ENCODE results near the gene LYZL6. TPM values are rescaled to one million over a fixed set of nuclear protein-coding genes. Genes with fewer than 3 reads are reported as not detected.

Gene LYZL6, protein sequence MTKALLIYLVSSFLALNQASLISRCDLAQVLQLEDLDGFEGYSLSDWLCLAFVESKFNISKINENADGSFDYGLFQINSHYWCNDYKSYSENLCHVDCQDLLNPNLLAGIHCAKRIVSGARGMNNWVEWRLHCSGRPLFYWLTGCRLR
- total RNA-seq, result not detected in 2 replicates
- long read RNA-seq, result 0 reads

DNA sequence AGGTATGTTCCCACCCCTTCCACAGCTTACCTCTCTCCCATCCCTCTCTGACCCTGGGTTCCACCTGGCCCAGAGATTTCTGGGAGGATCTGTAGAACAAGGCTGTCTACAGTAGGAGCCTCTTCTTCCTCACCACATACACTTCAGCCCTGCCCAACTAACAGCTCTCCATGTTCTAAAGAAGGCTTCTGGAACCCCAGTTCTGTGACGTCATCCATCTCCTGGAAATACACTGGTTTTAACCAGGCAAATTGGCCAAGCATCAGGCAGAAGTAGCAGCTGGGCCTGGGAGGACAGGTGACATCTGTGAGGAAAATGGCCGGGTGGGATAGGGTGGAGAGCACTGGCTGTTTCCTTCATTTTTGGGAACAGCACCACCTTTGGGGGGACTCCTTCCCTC is at the start of gene LYZL6:
TSS of gene LYZL6 (minus strand) at position 177 of the 400 bp plus-strand sequence. CDS start 4,357 bp downstream, outside the sequence.
- peak within 1 kb of the TSS; percentile 60 for H3K27ac Mint-ChIP-seq
- no peaks in the 10 kb centered on the region for H3K9me3 Mint-ChIP-seq (ENCODE audit: low read depth)
- no peak within 1 kb of the TSS for H3K4me3 Mint-ChIP-seq (ENCODE audit: low read depth)
- no peak for DNase-seq (ENCODE audit: low spot score, unreplicated experiment)
- TF ChIP-seq, protein P1, sequence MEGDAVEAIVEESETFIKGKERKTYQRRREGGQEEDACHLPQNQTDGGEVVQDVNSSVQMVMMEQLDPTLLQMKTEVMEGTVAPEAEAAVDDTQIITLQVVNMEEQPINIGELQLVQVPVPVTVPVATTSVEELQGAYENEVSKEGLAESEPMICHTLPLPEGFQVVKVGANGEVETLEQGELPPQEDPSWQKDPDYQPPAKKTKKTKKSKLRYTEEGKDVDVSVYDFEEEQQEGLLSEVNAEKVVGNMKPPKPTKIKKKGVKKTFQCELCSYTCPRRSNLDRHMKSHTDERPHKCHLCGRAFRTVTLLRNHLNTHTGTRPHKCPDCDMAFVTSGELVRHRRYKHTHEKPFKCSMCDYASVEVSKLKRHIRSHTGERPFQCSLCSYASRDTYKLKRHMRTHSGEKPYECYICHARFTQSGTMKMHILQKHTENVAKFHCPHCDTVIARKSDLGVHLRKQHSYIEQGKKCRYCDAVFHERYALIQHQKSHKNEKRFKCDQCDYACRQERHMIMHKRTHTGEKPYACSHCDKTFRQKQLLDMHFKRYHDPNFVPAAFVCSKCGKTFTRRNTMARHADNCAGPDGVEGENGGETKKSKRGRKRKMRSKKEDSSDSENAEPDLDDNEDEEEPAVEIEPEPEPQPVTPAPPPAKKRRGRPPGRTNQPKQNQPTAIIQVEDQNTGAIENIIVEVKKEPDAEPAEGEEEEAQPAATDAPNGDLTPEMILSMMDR (IDR thresholded peaks at IDR 0.05; ENCODE audit: unreplicated experiment), result no peak
- H3K36me3 Mint-ChIP-seq (ENCODE audit: insufficient read depth), result no peaks in the 10 kb centered on the region
- peaks cover 24% of the 10 kb centered on the region for H3K4me1 Mint-ChIP-seq (ENCODE audit: low read depth)
- H3K27me3 Mint-ChIP-seq, result no peaks in the 10 kb centered on the region

DNA sequence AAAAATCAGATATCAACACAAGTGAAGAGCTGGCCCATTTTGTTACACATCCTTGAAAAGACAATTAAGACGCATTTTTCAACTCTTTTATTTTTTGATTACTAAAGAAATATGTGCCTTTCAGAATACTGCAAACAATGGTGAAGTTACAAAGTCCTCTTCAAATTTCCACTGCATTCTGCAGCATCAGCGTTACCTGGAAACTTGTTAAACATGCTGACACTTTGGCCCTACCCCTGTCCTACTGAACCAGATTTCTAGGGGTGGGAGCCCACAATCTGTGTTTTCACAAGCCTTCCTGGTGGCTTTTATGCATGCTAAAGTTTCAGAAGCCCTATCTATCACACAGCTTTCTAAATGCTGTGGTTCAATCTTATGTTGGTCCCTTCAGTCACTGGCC is 47.6 kb upstream of the LYZL6 start:
- Mint-ChIP-seq H3K27ac (peak overlapping the region; percentile 84), H3K27me3 (no peaks in the 10 kb centered on the region), H3K36me3 (ENCODE audit: insufficient read depth) (no peaks in the 10 kb centered on the region), H3K4me1 (ENCODE audit: low read depth) (peaks cover 7% of the 10 kb centered on the region), H3K9me3 (ENCODE audit: low read depth) (peaks cover 16% of the 10 kb centered on the region), H3K4me3 (ENCODE audit: low read depth) (no peak overlapping the region)
- TF ChIP-seq, protein P1 (IDR thresholded peaks at IDR 0.05; ENCODE audit: unreplicated experiment), result no peak
- DNase-seq (ENCODE audit: low spot score, unreplicated experiment), result no peak

DNA sequence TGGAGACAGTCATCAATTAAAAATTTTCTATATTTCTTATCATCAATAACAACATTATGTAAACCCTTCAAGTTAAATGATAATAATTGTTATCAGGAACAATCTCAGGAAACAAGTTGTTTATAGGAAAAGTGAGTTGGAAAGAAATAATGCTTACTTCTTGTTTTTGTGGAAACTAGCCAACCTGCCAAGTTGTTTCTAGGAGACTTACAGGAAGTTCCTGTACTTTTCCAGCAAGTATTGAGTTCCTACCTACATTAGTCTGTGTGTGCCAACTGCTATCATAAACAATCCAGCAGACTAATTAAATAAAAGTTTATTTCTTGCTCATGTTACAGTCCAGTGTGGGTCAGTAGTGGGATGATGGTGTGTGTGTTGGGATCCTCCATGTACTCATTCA is 44.7 kb upstream of the LYZL6 start:
- Mint-ChIP-seq H3K4me1 (ENCODE audit: low read depth) (peaks cover 7% of the 10 kb centered on the region), H3K27me3 (no peaks in the 10 kb centered on the region), H3K27ac (no peak overlapping the region), H3K9me3 (ENCODE audit: low read depth) (peaks cover 6% of the 10 kb centered on the region), H3K4me3 (ENCODE audit: low read depth) (no peak overlapping the region), H3K36me3 (ENCODE audit: insufficient read depth) (no peaks in the 10 kb centered on the region)
- TF ChIP-seq, protein P1 (IDR thresholded peaks at IDR 0.05; ENCODE audit: unreplicated experiment), result no peak
- no peak for DNase-seq (ENCODE audit: low spot score, unreplicated experiment)

GRCh38 chr17:35986643-35987042 is 43.1 kb upstream of the LYZL6 start, which contains the start of gene CCL14:
CCL14 (minus strand) TSS chr17:35986729; CDS start chr17:35986649, 80 bp downstream.
- DNase-seq (ENCODE audit: low spot score, unreplicated experiment), result no peak
- TF ChIP-seq, protein P1 (IDR thresholded peaks at IDR 0.05; ENCODE audit: unreplicated experiment), result no peak
- peaks cover 6% of the 10 kb centered on the region for H3K9me3 Mint-ChIP-seq (ENCODE audit: low read depth)
- H3K36me3 Mint-ChIP-seq (ENCODE audit: insufficient read depth), result no peaks in the 10 kb centered on the region
- no peaks in the 10 kb centered on the region for H3K27me3 Mint-ChIP-seq
- peaks cover 12% of the 10 kb centered on the region for H3K4me1 Mint-ChIP-seq (ENCODE audit: low read depth)
- H3K27ac Mint-ChIP-seq, result no peak within 1 kb of the TSS
- H3K4me3 Mint-ChIP-seq (ENCODE audit: low read depth), result no peak within 1 kb of the TSS

- DNase-seq (ENCODE audit: low spot score, unreplicated experiment), result no peak
- Mint-ChIP-seq H3K36me3 (ENCODE audit: insufficient read depth) (no peaks in the 10 kb centered on the region), H3K27ac (no peak overlapping the region), H3K4me3 (ENCODE audit: low read depth) (no peak overlapping the region), H3K27me3 (no peaks in the 10 kb centered on the region), H3K4me1 (ENCODE audit: low read depth) (peaks cover 10% of the 10 kb centered on the region), H3K9me3 (ENCODE audit: low read depth) (peaks cover 6% of the 10 kb centered on the region)
- TF ChIP-seq, protein P1 (IDR thresholded peaks at IDR 0.05; ENCODE audit: unreplicated experiment), result no peak
Measured at GRCh38 chr17:35984140-35984539, 40.6 kb upstream of the LYZL6 start.

All from progenitor cell of endocrine pancreas (in vitro differentiated cells).